GM21717 (cell line): ENCODE data around the gene CXXC4.

Experiments used
- ATAC-seq: cut with Tn5 transposase; IDR thresholded peaks from one replicate; pipeline ENCODE4 v1.9.1; 2021; ENCODE audit warnings: mild to moderate bottlenecking, moderate library complexity; ENCODE audit not compliant: unreplicated experiment

The CXXC4 gene

GRCh38 chr4:104424475-104424941 is 70.2 kb downstream of the CXXC4 start:
- no peak for ATAC-seq

- no peak for ATAC-seq
These were observed 73.1 kb downstream of the CXXC4 start for GRCh38 chr4:104421566-104421965.

- ATAC-seq: no peak
These were observed 73.9 kb downstream of the CXXC4 start for GRCh38 chr4:104420766-104421165.
